Kidney (tissue), 14 donors: ENCODE data around the gene PVALB. TPM values are rescaled to one million over a fixed set of nuclear protein-coding genes. Genes with fewer than 3 reads are reported as not detected.
A peak's percentile ranks its signal among the peaks of the same experiment; 100 is the strongest.

Experiments
- DNase-seq, 5 donors: peaks; one replicate each; pipeline ENCODE4 v3.0.0-alpha.2; 2013 to 2020
- FAIRE-seq: peaks from 2 replicates; lab custom pipeline; 2012; peaks lifted over from hg19 to GRCh38; lab: Jason Lieb, UNC
- H3K27ac ChIP-seq, 2 donors: one replicate each; pipeline ENCODE4 v1.7.0; 2013; ENCODE audit warnings: low read depth in 2 of 2, low read length in 2 of 2, inconsistent platforms in 1 of 2
- H3K27me3 ChIP-seq: one replicate; pipeline ENCODE4 v1.7.1; 2013; ENCODE audit warnings: low read length, inconsistent platforms; ENCODE audit not compliant: control insufficient read depth, insufficient read depth
- H3K36me3 ChIP-seq, 3 donors: one replicate each; pipeline versions ENCODE4 v1.7.0 to v1.7.1; 2013; ENCODE audit warnings: low read length in 3 of 3, control low read depth in 1 of 3, inconsistent platforms in 1 of 3; ENCODE audit not compliant: insufficient read depth in 3 of 3, control insufficient read depth in 2 of 3
- H3K4me1 ChIP-seq, 3 donors: one replicate each; pipeline versions ENCODE4 v1.7.0 to v1.7.1; 2013; ENCODE audit warnings: low read length in 3 of 3, inconsistent platforms in 1 of 3, low read depth in 1 of 3; ENCODE audit not compliant: control insufficient read depth in 2 of 3, insufficient read depth in 2 of 3
- H3K4me3 ChIP-seq, 3 donors: one replicate each; pipeline versions ENCODE4 v1.7.0 to v1.8.1; 2013; ENCODE audit warnings: low read length in 3 of 3, control low read depth in 1 of 3, inconsistent platforms in 1 of 3
- H3K9ac ChIP-seq, 3 donors: one replicate each; pipeline versions ENCODE4 v1.7.0 to v1.7.1; 2013; ENCODE audit warnings: low read length in 3 of 3, control low read depth in 1 of 3, inconsistent platforms in 1 of 3
- H3K9me3 ChIP-seq, 3 donors: one replicate each; pipeline versions ENCODE4 v1.7.0 to v1.7.1; 2013; ENCODE audit warnings: low read length in 3 of 3, control low read depth in 1 of 3, inconsistent platforms in 1 of 3; ENCODE audit not compliant: control insufficient read depth in 2 of 3, insufficient read depth in 1 of 3
- CTCF ChIP-seq: IDR thresholded peaks from 3 replicates; pipeline ENCODE4 v1.5.1; 2012; ENCODE audit warnings: mild to moderate bottlenecking, moderate library complexity, borderline replicate concordance; ENCODE audit not compliant: insufficient read depth; ENCODE audit errors: extremely low read depth
- intact Hi-C: fragments of 100-400 bp; cut with DNase I; formaldehyde crosslinking; loops from one replicate; pipeline ENCODE4 v1.11.1; 2022
- polyA plus RNA-seq: library from polyadenylated mRNA; stranded (reverse); fragments of 350-450 nt; fragmentation: Illumina TruSeq; extraction: RNeasy Lipid Tissue Mini Kit (QIAGEN cat#74804); gene quantifications from one replicate; pipeline ENCODE4 v1.2.3, GENCODE V29; 2014; ENCODE audit warnings: low read depth, low replicate concordance; ENCODE audit not compliant: insufficient read depth
- total RNA-seq: library from RNA; stranded (reverse); fragmentation: NEBNext Ultra II Directional; extraction: Animal tissue kit (Norgen Biotek cat#: 25700); gene quantifications from one replicate; pipeline ENCODE4 v1.2.1, GENCODE V29; 2021
- donor health status: control.
- donor health status: control.
- donor health status: control.
- donor health status: control.
- donor health status: control.
- donor health status: DM: yes; HTN: yes; CAD: no.
- donor health status: Normal renal cell carcinoma (clear cell type).

Gene PVALB
- total and polyA plus RNA-seq, 2 donors from 2014 or later, result 2.1 to 400 TPM

- Histone ChIP-seq H3K4me3 (no peak overlapping the region), H3K9ac (no peak overlapping the region), H3K27me3 (no peaks in the 10 kb centered on the region), H3K27ac (no peak overlapping the region), H3K4me1 (peaks cover 0 to 3% (median 0%) of the 10 kb centered on the region in 3 donors), H3K9me3 (no peaks in the 10 kb centered on the region), H3K36me3 (no peaks in the 10 kb centered on the region)
- intact Hi-C loops, result no loop called here
- FAIRE-seq, result no peak
- no peak for TF ChIP-seq CTCF
- DNase-seq, result peak in 1 of 5 donors; percentile 74
These were observed 10.0 kb downstream of the PVALB start for GRCh38 chr22:36806835-36807234.

GRCh38 chr22:36803358-36803757 is 13.5 kb downstream of the PVALB start:
- no peak overlapping the region for H3K9ac ChIP-seq
- intact Hi-C loops, result no loop called here
- H3K27me3 ChIP-seq, result no peaks in the 10 kb centered on the region
- no peak for TF ChIP-seq CTCF
- no peak overlapping the region for H3K27ac ChIP-seq
- DNase-seq (no peak), FAIRE-seq (no peak)
- no peak overlapping the region for H3K4me3 ChIP-seq
- H3K4me1 ChIP-seq, result peaks cover 0 to 2% (median 0%) of the 10 kb centered on the region in 3 donors
- H3K9me3 ChIP-seq, result no peaks in the 10 kb centered on the region
- H3K36me3 ChIP-seq, result no peaks in the 10 kb centered on the region

- no peak overlapping the region for H3K4me3 ChIP-seq
- H3K27me3 ChIP-seq, result no peaks in the 10 kb centered on the region
- TF ChIP-seq CTCF, result no peak
- no peak for FAIRE-seq
- no peaks in the 10 kb centered on the region for H3K4me1 ChIP-seq
- H3K36me3 ChIP-seq, result no peaks in the 10 kb centered on the region
- DNase-seq, result no peak
- no peaks in the 10 kb centered on the region for H3K9me3 ChIP-seq
- no peak overlapping the region for H3K27ac ChIP-seq
- H3K9ac ChIP-seq, result no peak overlapping the region
- intact Hi-C loops, result no loop called here
These were observed 18.2 kb downstream of the PVALB start for GRCh38 chr22:36798674-36799066.
